Spleen (tissue), 11 donors: Measurements from ENCODE around the gene ASH1L. TPM values are rescaled to one million over a fixed set of nuclear protein-coding genes. Genes with fewer than 3 reads are reported as not detected.

Experiments
- DNase-seq: peaks from one replicate; pipeline ENCODE4 v3.0.0-alpha.2; 2020
- H3K27ac ChIP-seq, 8 donors: fragments of 200-600 bp; sonication (generic) in 7 of 8; 1 replicate in 4 of 8; 2 replicates in 4 of 8; pipeline versions ENCODE4 v1.5.0 to v1.8.0; 2016 to 2021; ENCODE audit warnings: inconsistent platforms in 4 of 8, mild to moderate bottlenecking in 4 of 8, moderate library complexity in 1 of 8
- H3K27me3 ChIP-seq, 7 donors: fragments of 200-600 bp; sonication (generic) in 6 of 7; replicated peaks in 1 of 7; 1 replicate in 4 of 7; 2 replicates in 3 of 7; pipeline versions ENCODE4 v1.5.0 to v1.8.0; 2016 to 2021; ENCODE audit warnings: inconsistent platforms in 3 of 7, mild to moderate bottlenecking in 1 of 7
- H3K36me3 ChIP-seq, 6 donors: fragments of 200-600 bp; sonication (generic) in 5 of 6; 1 replicate in 4 of 6; 2 replicates in 2 of 6; pipeline versions ENCODE4 v1.5.0 to v1.8.0; 2016 to 2021; ENCODE audit warnings: inconsistent platforms in 2 of 6
- H3K4me1 ChIP-seq, 6 donors: fragments of 200-600 bp; sonication (generic) in 5 of 6; 1 replicate in 3 of 6; 2 replicates in 3 of 6; pipeline versions ENCODE4 v1.5.0 to v1.8.0; 2016 to 2021; ENCODE audit warnings: inconsistent platforms in 3 of 6
- H3K4me3 ChIP-seq, 8 donors: fragments of 200-600 bp; sonication (generic) in 7 of 8; 1 replicate in 4 of 8; 2 replicates in 4 of 8; pipeline versions ENCODE4 v1.5.0 to v1.8.0; 2016 to 2021; ENCODE audit warnings: inconsistent platforms in 4 of 8, mild to moderate bottlenecking in 4 of 8, moderate library complexity in 2 of 8
- H3K9me3 ChIP-seq, 8 donors: fragments of 200-600 bp; sonication (generic) in 7 of 8; 1 replicate in 4 of 8; 2 replicates in 4 of 8; pipeline versions ENCODE4 v1.5.0 to v1.8.0; 2016 to 2021; ENCODE audit warnings: inconsistent platforms in 4 of 8
- POLR2A ChIP-seq, 3 donors: fragments of 450-650 bp; IDR thresholded peaks; one replicate each; pipeline ENCODE4 v1.5.1; 2017; ENCODE audit warnings: antibody characterized with exemption in 3 of 3, mild to moderate bottlenecking in 1 of 3
- POLR2AphosphoS5 ChIP-seq, 3 donors: sonication (generic); formaldehyde crosslinking; IDR thresholded peaks; one replicate each; pipeline ENCODE4 v1.5.1; 2017; ENCODE audit warnings: antibody characterized with exemption in 3 of 3
- WGBS, 5 donors: extraction: QIAGEN DNeasy Blood & Tissue Kit in 3 of 5; methylation state at CpG; one replicate each; pipeline versions ENCODE4 v1.1.5 to v1.1.7; 2013 to 2018; 5-methylcytosine and 5-hydroxymethylcytosine counted together
- intact Hi-C: fragments of 100-400 bp; cut with DNase I; formaldehyde crosslinking; loops from one replicate; pipeline ENCODE4 v1.15.0; 2023; ENCODE audit warnings: low total_unique reads
- polyA plus RNA-seq, 3 donors: library from polyadenylated mRNA; stranded (reverse); fragments of 200-250 nt; gene quantifications; one replicate each; pipeline ENCODE4 v1.2.1, GENCODE V29; 2013
- total RNA-seq, 7 donors: library from RNA; depleted of rRNA in 3 of 7; stranded (reverse); fragments of >200 nt in 3 of 7; fragmentation: NEBNext Ultra II Directional in 4 of 7; extraction: Animal tissue kit (Norgen Biotek cat#: 25700) in 4 of 7; gene quantifications; one replicate each; pipeline versions ENCODE4 v1.1.0 to v1.2.1, GENCODE V29; 2016 to 2021
- TF ChIP-seq, protein P1 (sequence below), 11 experiments: fragments of 200-600 bp in 7 of 11; fragments of 450-650 bp in 4 of 11; sonication (generic) in 4 of 11; IDR thresholded peaks in 8 of 11; conservative IDR thresholded peaks in 3 of 11; 1 replicate in 7 of 11; 2 replicates in 4 of 11; pipeline versions ENCODE4 v1.4.0 to v1.8.0; 2016 to 2021; ENCODE audit warnings: antibody characterized with exemption in 11 of 11, inconsistent platforms in 4 of 11, mild to moderate bottlenecking in 1 of 11
- donor health status: healthy with polysubstance abuse.
- donor health status: DM: no; HTN: no; CAD: no; lungs with moderate emphysema.
- donor health status: DM: no; HTN: no; CAD: no.
- donor health status: Bipolar disorder and iron deficiency.
- donor health status: healthy.
- donor health status: DM: no; HTN: no; CAD: no.
- donor health status: DM: yes; HTN: yes; CAD: no.

The ASH1L gene
- total and polyA plus RNA-seq, 10 donors: 2.5 to 89.8 (median 69.1) TPM

DNA sequence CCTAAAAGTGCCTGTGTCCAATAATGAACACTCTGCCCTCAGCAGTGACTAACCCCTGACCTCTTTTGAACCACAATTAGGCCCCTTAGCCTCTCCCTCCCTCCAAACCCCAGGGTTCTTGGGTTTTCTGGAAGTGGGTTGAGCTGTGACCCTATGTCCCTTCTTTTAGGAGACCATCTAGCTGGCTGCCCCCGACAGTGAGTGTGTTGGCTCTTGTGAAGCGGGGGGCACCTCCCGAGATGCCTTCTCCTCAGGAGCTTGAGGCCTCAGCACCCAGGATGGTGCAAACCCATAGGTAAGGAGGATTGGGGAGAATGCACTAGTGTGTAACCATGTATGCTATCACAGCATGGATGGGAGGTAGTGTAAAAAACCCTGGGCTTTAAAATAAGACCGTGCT is 234.6 kb downstream of the ASH1L start:
- WGBS, 5 donors: 86 to 95% (median 92%) methylated on average over 4 of the region's 4 CpGs
- Histone ChIP-seq H3K27ac (no peak overlapping the region), H3K9me3 (no peaks in the 10 kb centered on the region), H3K36me3 (peaks cover 0 to 58% (median 33%) of the 10 kb centered on the region in 6 donors), H3K4me3 (no peak overlapping the region), H3K27me3 (no peaks in the 10 kb centered on the region), H3K4me1 (peaks cover 0 to 40% (median 16%) of the 10 kb centered on the region in 6 donors)
- intact Hi-C loops: loop anchor here (10.0 kb wide), 1 partner anchor 53 kb away; the partner anchor contains the start of genes CLK2 and HCN3
- no peak for DNase-seq
- TF ChIP-seq, protein P1, sequence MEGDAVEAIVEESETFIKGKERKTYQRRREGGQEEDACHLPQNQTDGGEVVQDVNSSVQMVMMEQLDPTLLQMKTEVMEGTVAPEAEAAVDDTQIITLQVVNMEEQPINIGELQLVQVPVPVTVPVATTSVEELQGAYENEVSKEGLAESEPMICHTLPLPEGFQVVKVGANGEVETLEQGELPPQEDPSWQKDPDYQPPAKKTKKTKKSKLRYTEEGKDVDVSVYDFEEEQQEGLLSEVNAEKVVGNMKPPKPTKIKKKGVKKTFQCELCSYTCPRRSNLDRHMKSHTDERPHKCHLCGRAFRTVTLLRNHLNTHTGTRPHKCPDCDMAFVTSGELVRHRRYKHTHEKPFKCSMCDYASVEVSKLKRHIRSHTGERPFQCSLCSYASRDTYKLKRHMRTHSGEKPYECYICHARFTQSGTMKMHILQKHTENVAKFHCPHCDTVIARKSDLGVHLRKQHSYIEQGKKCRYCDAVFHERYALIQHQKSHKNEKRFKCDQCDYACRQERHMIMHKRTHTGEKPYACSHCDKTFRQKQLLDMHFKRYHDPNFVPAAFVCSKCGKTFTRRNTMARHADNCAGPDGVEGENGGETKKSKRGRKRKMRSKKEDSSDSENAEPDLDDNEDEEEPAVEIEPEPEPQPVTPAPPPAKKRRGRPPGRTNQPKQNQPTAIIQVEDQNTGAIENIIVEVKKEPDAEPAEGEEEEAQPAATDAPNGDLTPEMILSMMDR (IDR thresholded peaks at IDR 0.05 in 8 of 11, conservative IDR thresholded peaks at IDR 0.05 in 3 of 11): no peak
- TF ChIP-seq POLR2AphosphoS5 (IDR thresholded peaks at IDR 0.05): no peak

DNA sequence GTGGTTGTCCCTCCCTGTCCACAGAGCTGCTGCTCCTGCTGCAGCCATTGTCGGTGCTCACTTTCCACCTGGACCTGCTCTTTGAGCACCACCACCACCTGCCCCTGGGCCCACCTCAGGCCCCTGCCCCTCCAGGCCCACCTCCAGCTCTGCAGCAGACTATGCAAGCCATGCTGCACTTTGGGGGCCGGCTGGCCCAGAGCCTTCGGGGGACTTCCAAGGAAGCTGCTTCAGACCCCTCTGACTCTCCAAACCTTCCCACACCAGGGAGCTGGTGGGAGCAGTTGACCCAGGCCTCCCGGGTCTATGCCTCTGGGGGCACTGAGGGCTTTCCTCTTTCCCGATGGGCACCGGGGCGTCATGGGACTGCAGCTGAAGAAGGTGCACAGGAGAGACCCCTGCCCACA is 236.0 kb downstream of the ASH1L start:
- TF ChIP-seq POLR2A (IDR thresholded peaks at IDR 0.05): no peak
- peak in 1 of 3 donors; percentile 59 for TF ChIP-seq POLR2AphosphoS5 (IDR thresholded peaks at IDR 0.05)
- peak; percentile 78 for DNase-seq
- H3K36me3 ChIP-seq: peaks cover 0 to 52% (median 28%) of the 10 kb centered on the region in 6 donors

DNA sequence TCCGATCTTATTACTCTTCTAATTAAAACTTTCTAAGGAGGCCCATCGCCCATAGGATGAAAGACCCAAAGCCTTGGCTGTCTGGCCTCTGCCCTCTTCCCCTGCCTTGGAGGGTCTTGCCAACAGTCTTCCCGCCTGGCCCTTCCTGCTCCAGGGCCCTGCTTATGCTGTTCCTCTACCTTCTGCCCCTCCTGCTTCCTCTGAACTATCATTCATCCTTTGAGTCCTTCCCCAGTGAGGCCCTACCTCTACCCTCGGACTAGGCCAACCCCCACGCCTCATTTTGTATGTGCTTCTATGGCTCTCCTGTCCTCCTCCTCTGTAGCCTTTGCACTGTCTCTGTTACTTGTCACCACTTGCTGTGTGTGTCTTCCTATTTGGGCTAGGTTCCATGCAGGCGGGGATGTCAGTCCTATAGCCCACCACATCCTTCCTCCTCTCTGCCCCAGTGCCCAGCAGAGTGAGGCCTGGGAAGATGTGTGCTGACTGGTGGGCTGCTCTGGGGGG is 236.5 kb downstream of the ASH1L start:
- TF ChIP-seq POLR2AphosphoS5 (IDR thresholded peaks at IDR 0.05) (no peak), POLR2A (IDR thresholded peaks at IDR 0.05) (no peak)
- TF ChIP-seq, protein P1 (IDR thresholded peaks at IDR 0.05 in 8 of 11, conservative IDR thresholded peaks at IDR 0.05 in 3 of 11): no peak
- DNase-seq: no peak
- H3K4me1 ChIP-seq: peaks cover 8 to 55% (median 34%) of the 10 kb centered on the region in 6 donors
- H3K9me3 ChIP-seq: no peaks in the 10 kb centered on the region
- no peaks in the 10 kb centered on the region for H3K27me3 ChIP-seq
- intact Hi-C loops: loop anchor here (10.0 kb wide), 1 partner anchor 51 kb away; the partner anchor contains the start of genes CLK2 and HCN3
- H3K27ac ChIP-seq: peak overlapping the region in 3 of 8 donors; percentile 52 to 99 (median 98)
- H3K4me3 ChIP-seq: no peak overlapping the region
- 73 to 80% (median 76%) methylated on average over 6 of the region's 6 CpGs for WGBS, 5 donors
- peaks cover 0 to 46% (median 23%) of the 10 kb centered on the region in 6 donors for H3K36me3 ChIP-seq

More for the DNA sequence above, 236.0 kb downstream of the ASH1L start:
- Histone ChIP-seq H3K27ac (peak overlapping the region in 2 of 8 donors; percentile 52 to 99), H3K27me3 (no peaks in the 10 kb centered on the region), H3K4me3 (no peak overlapping the region), H3K9me3 (no peaks in the 10 kb centered on the region), H3K4me1 (peaks cover 6 to 54% (median 29%) of the 10 kb centered on the region in 6 donors)
- 87 to 94% (median 92%) methylated on average over 5 to 7 of the region's 7 CpGs for WGBS, 5 donors
- intact Hi-C loops: loop anchor here (10.0 kb wide), 1 partner anchor 52 kb away; the partner anchor contains the start of genes CLK2 and HCN3

DNA sequence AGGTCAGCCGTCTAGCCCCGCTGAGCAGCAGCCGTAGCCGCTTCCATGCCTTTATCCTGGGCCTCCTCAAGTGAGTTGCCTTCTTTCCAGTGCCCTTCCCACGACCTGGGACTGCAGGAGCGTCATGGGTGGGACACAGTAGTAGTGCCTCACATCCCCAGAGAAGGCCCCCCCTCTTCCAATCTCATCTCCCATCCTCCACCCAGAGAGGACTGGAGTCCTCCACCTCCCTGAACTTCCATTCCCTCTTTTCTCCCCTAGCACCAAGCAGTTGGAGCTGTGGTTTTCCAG is 237.1 kb downstream of the ASH1L start:
- Histone ChIP-seq H3K9me3 (no peaks in the 10 kb centered on the region), H3K36me3 (peaks cover 0 to 41% (median 19%) of the 10 kb centered on the region in 6 donors), H3K27me3 (no peaks in the 10 kb centered on the region), H3K4me1 (peaks cover 13 to 55% (median 40%) of the 10 kb centered on the region in 6 donors), H3K4me3 (peak overlapping the region in 4 of 8 donors; percentile 82 to 97 (median 91)), H3K27ac (peak overlapping the region in 5 of 8 donors; percentile 95 to 99 (median 98))
- TF ChIP-seq, protein P1 (IDR thresholded peaks at IDR 0.05 in 8 of 11, conservative IDR thresholded peaks at IDR 0.05 in 3 of 11): no peak
- no peak for TF ChIP-seq POLR2A (IDR thresholded peaks at IDR 0.05)
- no peak for TF ChIP-seq POLR2AphosphoS5 (IDR thresholded peaks at IDR 0.05)
- DNase-seq: no peak
- WGBS, 5 donors: 69 to 77% (median 70%) methylated on average over 6 of the region's 6 CpGs
- intact Hi-C loops: loop anchor here (10.0 kb wide), 1 partner anchor 51 kb away; the partner anchor contains the start of genes CLK2 and HCN3
